HEK293 (cell line): ENCODE data around the gene IMMP2L.

ENCODE experiments used
- CTCF ChIP-seq: fragments of 450-650 bp; formaldehyde crosslinking; IDR thresholded peaks from 2 replicates; pipeline ENCODE4 v1.5.1; 2016; ENCODE audit warnings: missing biosample characterization, missing genetic modification characterization
- IKZF3 ChIP-seq: fragments of 450-650 bp; IDR thresholded peaks from 2 replicates; pipeline ENCODE4 v1.5.0; 2018; ENCODE audit warnings: missing biosample characterization, mild to moderate bottlenecking, missing genetic modification characterization, moderate library complexity
- ZNF174 ChIP-seq: fragments of 450-650 bp; formaldehyde crosslinking; IDR thresholded peaks from 2 replicates; pipeline ENCODE4 v1.5.0; 2017; ENCODE audit warnings: missing biosample characterization, mild to moderate bottlenecking, missing genetic modification characterization
- ZNF24 ChIP-seq: fragments of 450-650 bp; formaldehyde crosslinking; IDR thresholded peaks from 2 replicates; pipeline ENCODE4 v1.5.1; 2016; ENCODE audit warnings: missing biosample characterization, missing genetic modification characterization

- no peak for TF ChIP-seq ZNF174 (tag by site-specific recombination)
- no peak for TF ChIP-seq ZNF24 (tag by site-specific recombination)
- no peak for TF ChIP-seq IKZF3
- TF ChIP-seq CTCF (tag by site-specific recombination) = no peak
These were observed 486.8 kb downstream of the IMMP2L start for GRCh38 chr7:111075498-111075897.
